ENCODE measurements around the gene TMPO. TPM values are rescaled to one million over a fixed set of nuclear protein-coding genes. Genes with fewer than 3 reads are reported as not detected.
A peak's percentile ranks its signal among the peaks of the same experiment; 100 is the strongest.

Gene TMPO
- total RNA-seq, 4 donors from 2014 or later, result 59.7 to 256 (median 93.8) TPM

DNA sequence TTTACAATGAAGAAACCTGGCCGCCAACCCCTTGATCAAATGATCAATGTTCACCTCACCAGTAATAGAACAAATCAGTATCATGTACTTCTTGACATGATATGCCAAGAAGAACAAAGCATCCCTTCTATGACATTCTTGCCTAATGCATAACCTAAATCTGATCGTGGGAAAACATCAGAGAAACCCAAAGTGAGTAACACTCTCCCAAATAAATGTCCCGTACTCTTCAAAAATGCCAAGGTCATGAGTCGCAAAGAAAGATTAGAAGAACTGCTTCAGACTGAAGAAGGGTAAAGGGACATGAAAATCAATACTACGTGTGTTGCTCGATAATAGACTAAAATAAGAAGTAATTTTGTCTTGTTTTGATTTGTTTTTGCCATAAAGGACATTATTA is 66.7 kb downstream of the TMPO start:
- Histone ChIP-seq H3K4me1 (no peaks in the 10 kb centered on the region), H3K27me3 (no peaks in the 10 kb centered on the region), H3K27ac (no peak overlapping the region), H3K36me3 (no peaks in the 10 kb centered on the region), H3K9me3 (no peaks in the 10 kb centered on the region), H3K4me3 (no peak overlapping the region)
- no peak for DNase-seq
- intact Hi-C loops (cut with DNase I; ENCODE audit: low total_unique reads), result no loop called here
- no peak for TF ChIP-seq CTCF (IDR thresholded peaks at IDR 0.05)
- TF ChIP-seq POLR2A (IDR thresholded peaks at IDR 0.05), result no peak

GRCh38 chr12:98587084-98587483 is 71.7 kb downstream of the TMPO start:
- no peaks in the 10 kb centered on the region for H3K27me3 ChIP-seq
- no peak overlapping the region for H3K4me3 ChIP-seq
- intact Hi-C loops (cut with DNase I; ENCODE audit: low total_unique reads), result no loop called here
- H3K27ac ChIP-seq, result no peak overlapping the region
- DNase-seq, result no peak
- H3K36me3 ChIP-seq, result no peaks in the 10 kb centered on the region
- TF ChIP-seq CTCF (IDR thresholded peaks at IDR 0.05) (no peak), POLR2A (IDR thresholded peaks at IDR 0.05) (no peak)
- H3K4me1 ChIP-seq, result no peaks in the 10 kb centered on the region
- no peaks in the 10 kb centered on the region for H3K9me3 ChIP-seq

DNA sequence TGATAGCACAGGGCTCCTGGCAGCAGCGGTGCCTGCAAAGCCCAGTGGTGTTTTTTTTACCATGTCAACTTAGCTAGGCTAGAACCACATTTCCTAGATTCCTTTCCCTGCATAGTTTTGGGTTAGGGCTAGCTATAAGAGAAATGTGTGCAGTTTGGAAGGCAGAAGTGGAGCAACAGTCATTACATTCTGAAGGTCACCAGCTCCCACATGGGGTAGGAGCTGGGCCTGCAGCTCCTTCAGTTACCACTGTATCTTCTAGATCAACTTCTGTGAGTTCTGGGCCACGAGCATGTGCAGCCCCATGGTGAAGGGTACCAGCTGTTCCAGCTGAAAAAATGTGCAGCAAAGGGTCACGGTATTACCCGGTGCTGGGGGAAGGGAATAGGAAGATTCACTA is 75.8 kb downstream of the TMPO start:
- no peak overlapping the region for H3K4me3 ChIP-seq
- H3K27me3 ChIP-seq, result no peaks in the 10 kb centered on the region
- no peaks in the 10 kb centered on the region for H3K36me3 ChIP-seq
- intact Hi-C loops (cut with DNase I; ENCODE audit: low total_unique reads), result no loop called here
- H3K9me3 ChIP-seq, result no peaks in the 10 kb centered on the region
- no peak for DNase-seq
- TF ChIP-seq CTCF (IDR thresholded peaks at IDR 0.05), result no peak
- no peak for TF ChIP-seq POLR2A (IDR thresholded peaks at IDR 0.05)
- no peak overlapping the region for H3K27ac ChIP-seq
- H3K4me1 ChIP-seq, result no peaks in the 10 kb centered on the region

DNA sequence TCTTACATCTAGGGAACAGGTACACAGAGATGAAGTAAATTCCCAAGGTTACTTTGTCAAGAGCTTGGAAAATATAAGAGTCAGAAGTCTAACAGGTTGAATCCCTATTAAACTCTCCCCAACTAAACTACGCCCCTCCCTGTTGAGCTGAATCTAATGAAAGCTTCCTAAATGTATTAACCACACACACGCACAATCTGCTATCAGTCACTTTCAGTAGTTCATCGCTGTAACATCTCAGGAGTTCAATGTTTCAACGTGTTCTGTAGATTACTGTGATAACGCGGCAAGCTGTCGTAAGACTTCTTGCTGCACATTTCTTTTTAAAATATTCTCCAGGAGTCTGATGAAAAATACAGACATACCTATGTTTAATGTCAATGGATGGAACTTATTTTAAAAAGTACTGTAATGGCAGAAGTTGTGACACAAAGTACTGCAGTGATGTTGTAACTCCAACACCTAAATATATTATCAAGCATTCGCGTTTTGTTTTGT is 77.5 kb downstream of the TMPO start:
- DNase-seq, result no peak
- Histone ChIP-seq H3K36me3 (no peaks in the 10 kb centered on the region), H3K4me1 (peaks cover 0 to 4% of the 10 kb centered on the region in 2 donors), H3K27me3 (no peaks in the 10 kb centered on the region), H3K27ac (peak overlapping the region; percentile 93 to 96), H3K9me3 (no peaks in the 10 kb centered on the region), H3K4me3 (peak overlapping the region; percentile 60 to 87)
- intact Hi-C loops (cut with DNase I; ENCODE audit: low total_unique reads), result no loop called here
- no peak for TF ChIP-seq CTCF (IDR thresholded peaks at IDR 0.05)
- TF ChIP-seq POLR2A (IDR thresholded peaks at IDR 0.05), result no peak

GRCh38 chr12:98593351-98594049 is 78.1 kb downstream of the TMPO start, which contains the start of gene SLC25A3:
TSS of gene SLC25A3 (plus strand) at chr12:98593686. CDS start at chr12:98593979, 293 bp downstream.
- Histone ChIP-seq H3K9me3 (no peaks in the 10 kb centered on the region), H3K4me1 (peaks cover 0 to 4% of the 10 kb centered on the region in 2 donors), H3K27me3 (no peaks in the 10 kb centered on the region), H3K36me3 (no peaks in the 10 kb centered on the region), H3K4me3 (peak within 1 kb of the TSS; percentile 60 to 87), H3K27ac (peak within 1 kb of the TSS; percentile 93 to 96)
- no peak for TF ChIP-seq CTCF (IDR thresholded peaks at IDR 0.05)
- peak; percentile 82 to 97 for TF ChIP-seq POLR2A (IDR thresholded peaks at IDR 0.05)
- DNase-seq, result peak; percentile 96 to 97
- intact Hi-C loops (cut with DNase I; ENCODE audit: low total_unique reads), result no loop called here

Measured in uterus (tissue), 4 donors.